Muscle layer of colon (tissue), 2 donors: Measurements from ENCODE around the gene ROBO1.
A peak's percentile ranks its signal among the peaks of the same experiment; 100 is the strongest.

Experiments used
- H3K27ac ChIP-seq: one replicate; pipeline ENCODE4 v1.7.0; 2013; ENCODE audit warnings: low read depth, mild to moderate bottlenecking, low read length, moderate library complexity
- H3K27me3 ChIP-seq, 2 donors: one replicate each; pipeline ENCODE4 v1.7.0; 2013; ENCODE audit warnings: low read length in 2 of 2, mild to moderate bottlenecking in 2 of 2; ENCODE audit not compliant: insufficient read depth in 2 of 2, control insufficient read depth in 1 of 2
- H3K36me3 ChIP-seq: one replicate; pipeline ENCODE4 v1.7.0; 2013; ENCODE audit warnings: mild to moderate bottlenecking, low read length; ENCODE audit not compliant: insufficient read depth
- H3K4me1 ChIP-seq: one replicate; pipeline ENCODE4 v1.7.0; 2013; ENCODE audit warnings: mild to moderate bottlenecking, low read length; ENCODE audit not compliant: insufficient read depth
- H3K4me3 ChIP-seq, 2 donors: one replicate each; pipeline ENCODE4 v1.7.0; 2013; ENCODE audit warnings: low read length in 2 of 2, low read depth in 1 of 2, mild to moderate bottlenecking in 1 of 2, moderate library complexity in 1 of 2
- H3K9ac ChIP-seq: one replicate; pipeline ENCODE4 v1.7.0; 2013; ENCODE audit warnings: low read length
- H3K9me3 ChIP-seq: one replicate; pipeline ENCODE4 v1.7.0; 2013; ENCODE audit warnings: mild to moderate bottlenecking, low read length
- donor health status: abdominal sarcoma.
- donor health status: Adenocarcinoma of cecum.

The ROBO1 gene

DNA sequence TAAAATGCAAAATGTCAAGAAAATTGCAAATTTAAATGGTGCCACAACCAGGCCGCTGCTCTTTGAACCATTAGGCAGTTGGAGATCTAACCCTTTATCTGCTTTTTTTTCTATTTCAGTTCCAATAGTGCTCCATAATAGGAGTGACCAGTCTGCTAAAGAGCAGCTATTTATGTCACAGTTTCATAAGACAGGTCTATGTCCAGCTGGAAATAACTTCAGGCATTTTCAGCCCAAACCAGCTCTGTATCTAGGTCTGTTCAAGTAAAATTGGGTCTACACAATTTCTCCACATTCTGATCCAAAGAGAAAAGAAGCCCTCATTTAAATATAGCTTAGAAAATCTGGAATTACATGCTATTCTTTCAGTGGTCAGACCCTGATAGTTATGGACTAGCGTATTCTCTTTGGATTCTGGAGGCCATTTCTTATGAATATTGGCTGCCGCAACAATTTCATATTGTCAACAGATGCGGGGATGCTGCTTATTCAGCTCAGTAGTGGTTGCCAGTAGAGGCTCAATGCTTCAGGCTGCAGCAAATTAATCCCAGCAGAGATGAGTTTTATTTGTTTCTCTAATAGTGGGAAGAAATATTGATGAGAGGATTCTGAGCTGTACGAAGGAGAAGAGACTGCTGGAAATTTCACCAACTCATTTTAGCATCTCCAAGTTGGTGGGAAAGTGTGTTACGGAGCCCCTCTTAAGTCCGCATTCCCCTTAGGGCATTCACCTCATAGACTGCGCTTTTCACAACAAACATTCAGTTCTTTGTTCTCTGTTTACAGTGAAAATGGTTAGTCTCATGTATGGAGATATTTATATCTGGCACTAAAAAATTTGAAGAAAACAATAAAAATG lies 887.0 kb downstream of the ROBO1 start:
- Histone ChIP-seq H3K9ac (no peak overlapping the region), H3K4me1 (peaks cover 10% of the 10 kb centered on the region)

DNA sequence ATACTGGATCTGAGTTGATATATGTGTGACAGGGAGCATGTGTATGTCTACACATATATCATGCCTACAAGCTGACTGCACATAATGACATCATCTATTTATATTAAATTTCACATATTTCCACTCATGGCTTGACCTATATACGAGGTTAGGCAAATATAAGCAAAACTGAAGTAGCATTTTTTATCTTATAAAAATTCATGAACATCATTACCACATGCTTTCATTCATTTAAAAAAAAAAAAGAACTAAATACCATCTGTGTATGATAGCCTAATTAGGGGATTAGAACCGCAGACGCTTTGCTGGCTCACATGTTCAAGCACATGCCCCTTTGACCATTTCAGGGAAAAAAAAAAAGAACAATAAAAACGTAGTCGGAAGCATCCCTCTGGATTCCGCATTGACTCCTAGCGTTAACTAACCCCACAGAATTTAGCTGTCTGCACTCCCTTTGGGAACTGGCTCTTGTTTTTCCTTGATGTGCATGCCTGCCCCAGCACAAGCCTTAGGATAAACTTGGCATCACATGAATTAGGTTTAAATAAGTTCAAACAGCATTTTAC lies 888.4 kb downstream of the ROBO1 start:
- Histone ChIP-seq H3K9ac (no peak overlapping the region), H3K9me3 (no peaks in the 10 kb centered on the region), H3K4me3 (no peak overlapping the region), H3K4me1 (peaks cover 10% of the 10 kb centered on the region), H3K27me3 (no peaks in the 10 kb centered on the region), H3K36me3 (no peaks in the 10 kb centered on the region), H3K27ac (no peak overlapping the region)

More for the DNA sequence above, 887.0 kb downstream of the ROBO1 start:
- Histone ChIP-seq H3K27ac (peak overlapping the region; percentile 25), H3K4me3 (no peak overlapping the region), H3K27me3 (no peaks in the 10 kb centered on the region), H3K36me3 (no peaks in the 10 kb centered on the region), H3K9me3 (no peaks in the 10 kb centered on the region)

DNA sequence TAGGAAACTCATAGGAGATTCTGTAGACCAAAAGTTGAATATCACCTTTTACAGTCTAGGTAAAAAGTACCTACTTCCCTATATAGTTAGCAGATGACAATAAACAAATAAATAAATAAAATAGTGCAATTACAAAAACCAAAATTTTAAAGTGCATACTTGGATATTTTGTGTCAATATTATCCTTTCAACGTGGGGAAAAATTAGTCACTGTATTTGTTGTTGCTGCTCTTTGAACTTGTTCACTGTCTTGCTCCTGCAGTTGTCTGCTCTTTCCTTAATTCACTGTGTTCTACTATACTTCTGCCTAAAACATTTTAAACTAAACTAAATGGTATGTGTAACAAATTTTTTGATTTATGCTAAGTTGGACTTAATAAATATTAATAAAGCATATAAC lies 889.0 kb downstream of the ROBO1 start:
- H3K27ac ChIP-seq: no peak overlapping the region
- no peaks in the 10 kb centered on the region for H3K36me3 ChIP-seq
- H3K27me3 ChIP-seq: no peaks in the 10 kb centered on the region
- H3K4me3 ChIP-seq: no peak overlapping the region
- peaks cover 10% of the 10 kb centered on the region for H3K4me1 ChIP-seq
- H3K9ac ChIP-seq: no peak overlapping the region
- no peaks in the 10 kb centered on the region for H3K9me3 ChIP-seq

DNA sequence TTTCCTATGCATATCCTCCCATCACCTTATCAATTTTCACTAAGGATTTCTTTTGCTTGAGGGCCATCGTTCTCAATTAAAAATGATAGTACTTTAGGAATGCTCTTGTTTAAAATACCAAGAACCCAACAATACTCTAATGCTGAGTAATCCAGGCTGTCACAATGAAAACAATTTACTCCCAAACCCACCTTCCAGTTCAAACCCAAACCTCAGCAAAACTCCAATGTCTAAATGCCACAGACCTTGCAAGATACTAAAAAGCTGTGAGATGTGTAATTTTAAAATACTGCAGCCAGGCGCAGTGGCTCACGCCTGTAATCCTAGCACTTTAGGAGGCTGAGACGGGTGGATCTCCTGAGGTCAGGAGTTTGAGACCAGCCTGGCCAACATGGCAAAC lies 889.8 kb downstream of the ROBO1 start:
- H3K27me3 ChIP-seq: no peaks in the 10 kb centered on the region
- H3K4me1 ChIP-seq: peaks cover 10% of the 10 kb centered on the region
- no peak overlapping the region for H3K27ac ChIP-seq
- H3K9me3 ChIP-seq: no peaks in the 10 kb centered on the region
- H3K4me3 ChIP-seq: no peak overlapping the region
- no peaks in the 10 kb centered on the region for H3K36me3 ChIP-seq
- no peak overlapping the region for H3K9ac ChIP-seq

DNA sequence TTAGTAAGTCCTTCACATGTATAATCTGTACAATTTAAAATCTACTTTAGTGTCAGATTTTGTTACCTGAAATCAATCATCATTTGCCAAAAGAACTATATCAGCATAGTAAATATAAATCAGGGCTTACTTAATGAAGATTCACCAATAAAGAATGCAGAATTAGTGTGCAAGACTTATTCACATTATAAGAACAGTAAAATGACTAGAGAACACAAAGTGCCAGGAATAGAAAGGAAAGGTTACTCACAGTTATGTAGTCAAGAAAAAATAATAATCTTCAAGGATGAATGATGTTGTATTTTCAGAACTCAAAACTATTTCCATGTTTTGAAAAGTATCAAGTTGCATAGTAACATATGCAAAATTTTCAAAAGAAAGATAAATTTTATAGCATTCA lies 891.9 kb downstream of the ROBO1 start:
- Histone ChIP-seq H3K27ac (no peak overlapping the region), H3K9ac (no peak overlapping the region), H3K36me3 (no peaks in the 10 kb centered on the region), H3K4me1 (peaks cover 4% of the 10 kb centered on the region), H3K9me3 (no peaks in the 10 kb centered on the region), H3K27me3 (no peaks in the 10 kb centered on the region), H3K4me3 (no peak overlapping the region)

DNA sequence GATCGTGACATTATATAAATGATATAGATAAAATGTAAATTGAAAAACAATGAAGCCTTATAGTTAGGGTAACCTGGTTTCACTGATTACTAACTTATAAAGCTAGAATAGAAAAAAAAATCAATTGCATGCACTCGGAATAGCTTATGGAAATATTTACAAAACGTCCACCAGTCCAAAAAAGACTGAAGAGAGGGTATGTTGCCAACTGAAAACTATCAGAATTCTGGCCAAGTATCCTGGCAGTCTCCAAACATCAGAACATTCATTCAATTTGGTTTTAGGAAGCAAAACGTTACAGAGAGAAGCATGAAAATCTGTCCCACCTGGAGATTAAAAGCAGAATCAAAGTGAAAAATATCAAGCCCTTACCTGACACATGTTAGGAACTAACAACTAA lies 892.4 kb downstream of the ROBO1 start:
- Histone ChIP-seq H3K27ac (no peak overlapping the region), H3K9me3 (no peaks in the 10 kb centered on the region), H3K27me3 (no peaks in the 10 kb centered on the region), H3K9ac (no peak overlapping the region), H3K4me1 (peaks cover under 1% of the 10 kb centered on the region), H3K36me3 (no peaks in the 10 kb centered on the region), H3K4me3 (no peak overlapping the region)

DNA sequence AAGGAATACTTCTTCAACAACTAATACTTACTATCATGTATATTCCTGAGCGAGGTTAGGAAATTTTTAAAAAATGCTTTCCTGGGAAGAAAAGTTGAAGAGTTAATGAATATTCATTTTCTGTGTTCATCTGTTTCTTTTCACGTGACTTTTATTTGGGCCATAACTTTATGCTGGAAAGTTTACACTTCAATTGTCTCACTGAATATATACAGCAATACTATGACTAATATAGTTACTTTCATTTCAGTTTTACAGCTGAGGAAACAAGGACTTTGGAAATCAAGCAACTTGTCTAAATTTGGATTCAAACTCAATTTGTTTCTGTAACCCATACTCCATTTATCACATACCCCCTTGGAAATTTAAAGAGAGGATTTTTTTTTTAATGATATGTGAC lies 894.2 kb downstream of the ROBO1 start:
- Histone ChIP-seq H3K36me3 (no peaks in the 10 kb centered on the region), H3K27ac (no peak overlapping the region), H3K9me3 (no peaks in the 10 kb centered on the region), H3K9ac (no peak overlapping the region), H3K4me3 (no peak overlapping the region), H3K4me1 (no peaks in the 10 kb centered on the region), H3K27me3 (no peaks in the 10 kb centered on the region)

DNA sequence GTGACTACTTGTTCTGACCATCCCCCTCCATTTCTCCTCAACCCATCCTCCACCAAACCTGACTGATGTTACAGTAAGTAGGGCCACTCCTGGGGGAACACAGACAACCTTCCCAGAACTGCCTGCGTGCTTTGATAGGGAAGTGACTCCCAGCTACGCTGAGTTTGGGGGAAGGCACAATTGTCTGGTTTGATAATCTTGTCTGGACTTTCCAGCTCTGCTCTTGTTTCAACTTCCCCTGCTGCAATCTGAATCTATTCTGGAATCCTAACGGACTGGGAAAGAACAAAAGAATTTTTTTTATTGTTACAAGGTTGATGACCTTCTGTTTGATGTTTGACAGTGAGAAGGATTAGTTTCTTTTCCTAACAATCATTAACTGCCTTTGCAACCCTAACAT lies 895.6 kb downstream of the ROBO1 start:
- Histone ChIP-seq H3K9me3 (no peaks in the 10 kb centered on the region), H3K4me1 (no peaks in the 10 kb centered on the region), H3K4me3 (no peak overlapping the region), H3K9ac (no peak overlapping the region), H3K27me3 (no peaks in the 10 kb centered on the region), H3K36me3 (no peaks in the 10 kb centered on the region), H3K27ac (no peak overlapping the region)

DNA sequence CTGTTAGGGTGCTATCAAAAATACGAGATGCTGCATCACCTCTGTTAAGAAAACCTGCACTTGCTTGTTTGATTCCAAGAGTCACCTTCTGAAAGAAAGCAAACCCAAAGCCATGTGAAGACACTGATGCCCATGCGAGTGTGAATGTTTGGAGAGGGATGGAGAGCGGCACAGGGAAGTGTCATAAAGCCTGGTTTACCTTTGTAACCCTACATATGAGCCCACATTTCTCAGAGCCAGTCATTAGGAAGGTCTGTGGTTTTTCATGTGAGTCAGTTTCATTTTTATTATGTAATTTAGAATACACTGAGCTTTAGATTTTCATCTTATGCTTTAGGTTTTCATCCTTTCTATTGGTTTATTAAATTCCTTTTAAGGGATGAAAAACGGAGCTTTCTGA lies 896.8 kb downstream of the ROBO1 start:
- Histone ChIP-seq H3K4me1 (no peaks in the 10 kb centered on the region), H3K9me3 (no peaks in the 10 kb centered on the region), H3K4me3 (no peak overlapping the region), H3K36me3 (no peaks in the 10 kb centered on the region), H3K9ac (no peak overlapping the region), H3K27ac (no peak overlapping the region), H3K27me3 (no peaks in the 10 kb centered on the region)

DNA sequence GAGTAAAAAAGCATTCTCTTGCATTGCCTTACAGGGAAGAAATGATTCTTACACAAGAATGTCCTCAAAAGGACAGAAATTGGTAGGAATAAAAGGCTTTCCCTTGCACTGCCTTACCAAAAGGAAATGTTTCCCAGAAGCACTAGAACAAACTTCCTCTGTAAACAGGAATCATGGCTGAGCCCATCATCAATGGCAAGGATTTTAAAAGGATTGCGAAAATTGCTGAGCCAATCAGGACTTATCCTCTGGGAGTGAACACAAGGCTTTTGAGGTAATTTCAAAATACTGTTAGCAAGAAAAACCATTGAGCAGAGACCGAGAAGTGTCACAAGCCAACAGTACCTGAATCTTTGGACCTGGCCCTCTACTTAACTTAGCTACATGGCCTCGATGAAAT lies 897.3 kb downstream of the ROBO1 start:
- no peaks in the 10 kb centered on the region for H3K36me3 ChIP-seq
- no peak overlapping the region for H3K4me3 ChIP-seq
- H3K27ac ChIP-seq: no peak overlapping the region
- no peaks in the 10 kb centered on the region for H3K27me3 ChIP-seq
- H3K9ac ChIP-seq: no peak overlapping the region
- no peaks in the 10 kb centered on the region for H3K4me1 ChIP-seq
- H3K9me3 ChIP-seq: no peaks in the 10 kb centered on the region

DNA sequence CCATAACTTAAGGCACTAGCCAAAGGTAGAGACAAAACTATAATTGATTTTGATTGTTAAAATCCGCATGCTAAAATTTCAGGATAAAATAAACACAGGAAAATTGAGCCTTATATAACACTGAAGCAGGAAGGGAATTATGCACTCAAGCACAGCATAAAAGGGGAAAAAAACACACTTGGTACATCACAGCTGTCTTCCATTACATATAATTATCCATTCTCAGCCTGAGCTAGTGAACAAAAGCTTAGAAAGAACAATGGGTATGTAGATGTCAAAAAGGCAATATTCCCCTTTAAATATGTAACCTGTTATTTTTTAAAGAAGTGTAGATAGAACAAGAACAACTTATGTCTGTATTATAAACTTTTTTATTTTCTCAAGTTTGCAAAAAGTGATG lies 899.2 kb downstream of the ROBO1 start:
- Histone ChIP-seq H3K4me1 (peaks cover 4% of the 10 kb centered on the region), H3K36me3 (no peaks in the 10 kb centered on the region), H3K4me3 (no peak overlapping the region), H3K27ac (no peak overlapping the region), H3K9me3 (no peaks in the 10 kb centered on the region), H3K27me3 (no peaks in the 10 kb centered on the region), H3K9ac (no peak overlapping the region)
